Retinal pigment epithelial cell (primary cell): ENCODE data around the gene ZNF827.

Experiments
- DNase-seq: peaks from one replicate; pipeline ENCODE4 v3.0.0-alpha.2; 2010; ENCODE audit warnings: low read depth
- H3K4me3 ChIP-seq: 2 replicates; pipeline ENCODE4 v1.5.1; 2011; ENCODE audit warnings: mild to moderate bottlenecking, low read length, control low read depth, moderate library complexity
- TF ChIP-seq, protein P1 (sequence below): conservative IDR thresholded peaks from 2 replicates; pipeline ENCODE4 v1.5.1; 2011; ENCODE audit warnings: low read depth, low read length, control low read depth, inconsistent platforms

ZNF827 gene

GRCh38 chr4:145899886-145900460, 38.6 kb downstream of the ZNF827 start:
- no peak overlapping the region for H3K4me3 ChIP-seq
- TF ChIP-seq, protein P1, sequence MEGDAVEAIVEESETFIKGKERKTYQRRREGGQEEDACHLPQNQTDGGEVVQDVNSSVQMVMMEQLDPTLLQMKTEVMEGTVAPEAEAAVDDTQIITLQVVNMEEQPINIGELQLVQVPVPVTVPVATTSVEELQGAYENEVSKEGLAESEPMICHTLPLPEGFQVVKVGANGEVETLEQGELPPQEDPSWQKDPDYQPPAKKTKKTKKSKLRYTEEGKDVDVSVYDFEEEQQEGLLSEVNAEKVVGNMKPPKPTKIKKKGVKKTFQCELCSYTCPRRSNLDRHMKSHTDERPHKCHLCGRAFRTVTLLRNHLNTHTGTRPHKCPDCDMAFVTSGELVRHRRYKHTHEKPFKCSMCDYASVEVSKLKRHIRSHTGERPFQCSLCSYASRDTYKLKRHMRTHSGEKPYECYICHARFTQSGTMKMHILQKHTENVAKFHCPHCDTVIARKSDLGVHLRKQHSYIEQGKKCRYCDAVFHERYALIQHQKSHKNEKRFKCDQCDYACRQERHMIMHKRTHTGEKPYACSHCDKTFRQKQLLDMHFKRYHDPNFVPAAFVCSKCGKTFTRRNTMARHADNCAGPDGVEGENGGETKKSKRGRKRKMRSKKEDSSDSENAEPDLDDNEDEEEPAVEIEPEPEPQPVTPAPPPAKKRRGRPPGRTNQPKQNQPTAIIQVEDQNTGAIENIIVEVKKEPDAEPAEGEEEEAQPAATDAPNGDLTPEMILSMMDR: no peak
- no peak for DNase-seq

GRCh38 chr4:145898926-145899531, 39.6 kb downstream of the ZNF827 start:
- TF ChIP-seq, protein P1: no peak
- H3K4me3 ChIP-seq: no peak overlapping the region
- no peak for DNase-seq

- no peak overlapping the region for H3K4me3 ChIP-seq
- DNase-seq: no peak
- TF ChIP-seq, protein P1: no peak
Measured at GRCh38 chr4:145898466-145898865, 40.2 kb downstream of the ZNF827 start.

DNA sequence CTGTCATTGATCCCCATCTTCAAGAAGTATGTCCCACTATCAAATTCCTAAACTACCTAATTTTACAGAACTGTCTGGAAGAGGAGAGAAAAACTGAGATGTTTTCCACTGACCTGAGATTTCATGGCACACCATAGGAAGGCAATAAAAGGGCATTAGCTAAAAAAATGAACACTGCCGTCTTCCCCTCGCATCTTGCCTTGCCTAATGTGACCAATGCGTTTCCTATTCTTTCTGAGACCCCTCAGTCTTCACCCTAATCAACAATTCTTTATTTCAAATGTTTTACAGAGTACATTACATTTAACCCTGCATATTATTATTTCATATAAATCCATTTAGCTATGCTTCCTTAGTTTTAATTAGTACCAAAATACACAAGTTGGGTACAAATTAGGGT, 43.6 kb downstream of the ZNF827 start:
- DNase-seq: no peak
- H3K4me3 ChIP-seq: no peak overlapping the region
- TF ChIP-seq, protein P1: no peak

DNA sequence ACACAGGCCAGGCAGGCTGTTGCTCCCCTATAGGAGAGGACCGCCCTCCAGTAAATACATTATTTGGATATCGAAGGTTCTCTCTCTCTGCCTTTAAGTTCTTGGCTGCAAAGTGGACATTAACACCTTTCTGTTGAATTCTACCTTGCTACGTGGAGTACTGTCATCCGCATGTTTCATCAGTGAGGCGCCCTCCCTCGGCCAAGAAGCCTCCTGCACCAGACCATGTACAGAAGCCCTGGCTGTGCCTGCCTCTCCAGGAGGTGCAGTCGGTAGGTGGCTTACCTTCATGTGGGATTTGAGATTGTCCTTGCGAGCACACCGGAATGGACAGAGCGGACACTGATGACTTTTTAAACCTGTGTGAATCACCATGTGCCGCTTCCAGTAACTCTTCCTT, 46.7 kb downstream of the ZNF827 start:
- TF ChIP-seq, protein P1: no peak
- DNase-seq: no peak
- no peak overlapping the region for H3K4me3 ChIP-seq

DNA sequence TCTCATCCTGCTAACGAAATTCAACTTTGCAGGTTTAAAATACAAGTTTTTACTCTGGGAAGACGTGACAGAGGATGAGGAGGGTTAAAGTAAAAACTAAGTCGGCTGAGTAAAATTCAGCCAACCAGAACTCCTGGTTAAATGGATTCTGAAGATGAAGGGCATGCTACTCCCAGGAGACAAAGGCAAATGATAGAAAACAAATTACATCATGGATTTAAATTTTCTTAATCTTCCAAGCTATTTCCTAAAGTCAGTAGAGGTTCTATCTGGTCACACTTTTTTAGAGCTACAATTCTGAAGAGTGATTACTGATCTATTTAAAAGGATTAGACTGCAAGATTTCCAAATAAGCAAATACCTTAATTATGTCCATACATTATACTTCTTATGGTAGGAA, 47.9 kb downstream of the ZNF827 start:
- DNase-seq: no peak
- TF ChIP-seq, protein P1: no peak
- no peak overlapping the region for H3K4me3 ChIP-seq

- no peak overlapping the region for H3K4me3 ChIP-seq
- no peak for DNase-seq
- TF ChIP-seq, protein P1: peak; percentile 15
Measured at GRCh38 chr4:145888393-145888792, 50.2 kb downstream of the ZNF827 start.
